GM21515 (cell line): ENCODE data around the gene KIF18A.
"Not testable (repeated sequence)": the region's sequence is repeated elsewhere in the genome, so short reads cannot be mapped to it uniquely, and the experiment has no call there.

Source experiments
- ATAC-seq: cut with Tn5 transposase; IDR thresholded peaks from one replicate; pipeline ENCODE4 v1.9.1; 2021; ENCODE audit not compliant: unreplicated experiment

Gene KIF18A

DNA sequence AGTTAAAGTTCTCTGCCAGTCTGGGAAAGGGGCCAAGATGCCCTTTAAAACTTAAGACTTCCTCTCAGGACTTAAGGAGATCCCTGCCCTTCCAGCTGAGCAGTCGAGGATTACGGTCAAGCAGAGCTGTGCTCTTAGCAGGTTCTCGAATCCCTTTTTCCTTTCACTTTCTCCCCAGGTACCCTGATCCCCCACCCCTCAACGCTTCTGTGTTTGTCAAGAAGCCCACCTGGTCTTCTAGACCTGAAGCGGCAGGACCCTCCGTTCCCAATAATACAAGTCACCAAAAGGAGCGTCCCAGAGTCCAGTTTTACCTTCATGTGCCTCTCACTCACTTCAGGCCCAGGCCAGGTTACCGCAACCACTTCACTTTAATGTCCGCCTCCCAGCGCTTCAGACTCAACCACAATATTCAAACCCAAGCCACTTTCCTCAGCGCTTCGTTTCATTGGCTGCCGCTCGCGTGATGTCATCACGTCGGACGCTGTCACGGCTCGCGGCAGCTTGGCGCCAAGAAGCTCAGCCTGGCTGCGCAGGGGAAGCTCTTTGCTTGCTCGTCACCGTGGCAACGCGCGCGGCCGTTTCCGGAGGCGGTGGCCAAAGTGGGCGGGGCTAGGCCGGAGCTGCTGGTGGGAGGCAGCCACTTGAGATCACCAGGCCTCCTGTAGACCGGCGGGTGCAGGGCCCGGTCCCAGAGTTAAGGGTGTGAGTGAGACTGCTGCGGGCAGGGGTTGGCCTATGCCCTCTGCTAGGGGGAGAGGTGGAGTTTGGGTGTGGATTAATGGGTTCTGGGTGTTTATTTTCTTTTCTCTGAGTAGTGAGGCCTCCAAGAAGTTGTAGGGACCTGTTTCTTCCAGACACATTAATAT lies at the start of gene KIF18A, which contains the start of gene METTL15:
Gene KIF18A (minus strand): TSS at position 407 of the 869 bp plus-strand sequence. CDS start 10,209 bp downstream, outside the sequence.
Gene METTL15 (plus strand): TSS at position 639 of the 869 bp plus-strand sequence. CDS start 4,947 bp downstream, outside the sequence.
- peak; percentile 95 for ATAC-seq

DNA sequence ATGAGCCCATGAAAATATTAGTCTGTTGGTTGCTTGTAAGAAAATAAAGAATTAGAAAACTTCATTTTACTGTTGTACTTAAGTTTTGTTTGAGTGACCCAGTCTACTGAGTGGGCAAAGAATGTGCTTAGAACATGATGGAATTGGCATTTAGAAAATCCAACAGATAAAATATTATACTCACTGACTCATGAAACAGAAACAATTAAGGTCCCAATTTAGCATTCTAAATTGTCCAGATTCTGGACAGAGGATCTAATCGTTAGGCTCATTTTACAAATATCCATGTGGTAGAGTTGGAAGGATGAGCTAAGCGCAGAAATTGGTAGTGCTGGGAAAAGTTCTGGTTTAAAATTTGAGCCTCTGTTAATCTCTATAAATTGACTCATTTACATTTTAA lies 45.6 kb upstream of the KIF18A start:
- no peak for ATAC-seq

DNA sequence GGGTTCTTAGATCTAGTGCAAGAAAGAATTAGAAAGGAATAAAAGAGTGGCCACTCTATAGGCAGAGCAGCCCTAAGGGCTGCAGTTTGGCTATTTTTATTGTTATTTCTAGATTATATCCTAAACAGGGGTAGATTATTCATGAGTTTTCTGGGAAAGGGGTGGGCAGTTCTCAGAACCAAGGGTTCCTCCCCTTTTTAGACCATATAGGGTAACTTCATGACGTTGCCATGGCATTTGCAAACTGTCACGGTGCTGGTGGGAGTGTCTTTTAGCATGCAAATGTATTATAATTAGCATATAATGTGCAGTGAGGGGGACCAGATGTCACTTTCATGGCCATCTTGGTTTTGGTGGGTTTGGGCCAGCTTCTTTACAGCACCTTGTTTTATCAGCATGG lies 44.8 kb upstream of the KIF18A start:
- no peak for ATAC-seq

DNA sequence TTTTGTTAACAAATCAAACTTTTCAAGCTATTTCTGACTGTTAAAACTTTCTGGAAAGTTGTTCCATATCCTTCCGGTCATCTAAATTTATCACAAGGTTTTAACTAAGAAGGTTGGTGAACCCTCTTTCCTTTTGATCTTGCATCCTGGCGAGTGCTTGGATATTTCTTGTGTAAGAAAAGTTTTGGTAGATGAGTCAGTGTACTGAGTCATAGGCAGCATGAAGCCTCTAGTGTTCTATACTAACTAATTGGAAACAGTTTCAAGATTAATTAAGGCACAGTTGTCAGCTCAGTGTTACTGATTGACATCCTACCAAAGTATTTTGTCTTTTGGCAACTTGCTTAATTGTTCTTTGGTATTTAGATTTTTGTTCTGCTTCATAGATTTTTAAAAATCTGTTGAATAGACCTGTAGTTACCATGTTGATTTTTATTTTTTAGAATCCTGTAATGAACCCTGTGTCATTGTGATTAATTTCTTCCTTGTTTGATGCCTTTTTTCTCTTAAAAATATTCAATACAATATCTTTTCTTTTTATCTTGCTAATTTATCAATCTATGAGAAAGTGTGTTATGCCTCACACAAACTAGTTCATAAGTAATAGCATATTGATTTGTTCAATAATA lies 38.3 kb upstream of the KIF18A start:
- no peak for ATAC-seq

DNA sequence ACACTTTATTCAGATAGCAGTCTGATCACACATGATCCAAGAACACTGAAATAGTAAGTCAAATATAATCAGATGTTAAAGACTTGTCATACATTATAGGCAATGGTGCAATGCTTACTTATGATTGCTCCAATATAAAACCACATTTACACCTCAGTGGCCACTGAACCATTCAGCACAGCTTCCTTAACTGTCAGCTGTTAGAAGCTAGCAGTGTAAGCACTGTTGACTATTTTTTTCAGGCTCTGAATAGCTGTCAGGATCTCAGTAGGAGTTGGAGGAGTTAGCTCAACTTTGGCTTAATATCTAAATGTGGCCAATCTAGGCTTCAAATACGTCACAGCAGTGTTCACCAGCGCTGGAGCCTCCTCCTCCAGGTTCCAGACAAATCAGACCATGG lies 36.9 kb upstream of the KIF18A start:
- no peak for ATAC-seq

DNA sequence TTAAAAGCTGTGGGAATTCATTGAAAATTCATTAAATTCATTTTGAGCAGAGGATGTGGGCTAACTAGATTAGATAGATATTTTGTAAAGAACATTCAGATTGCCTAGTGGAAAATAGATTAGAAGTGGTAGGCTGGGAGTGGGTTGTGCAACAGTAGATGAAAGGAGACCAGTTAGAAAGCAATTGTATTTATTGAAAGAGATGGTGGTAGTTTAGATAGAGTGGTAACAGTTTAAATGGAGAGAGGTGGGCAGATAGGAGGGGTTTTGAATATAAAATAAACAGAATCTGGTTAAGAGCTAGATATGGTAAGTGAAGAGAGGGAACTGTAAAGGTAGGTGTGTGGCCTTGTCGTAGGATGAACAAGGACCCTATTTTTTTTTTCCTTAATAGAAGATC lies 34.8 kb upstream of the KIF18A start:
- ATAC-seq: no peak

DNA sequence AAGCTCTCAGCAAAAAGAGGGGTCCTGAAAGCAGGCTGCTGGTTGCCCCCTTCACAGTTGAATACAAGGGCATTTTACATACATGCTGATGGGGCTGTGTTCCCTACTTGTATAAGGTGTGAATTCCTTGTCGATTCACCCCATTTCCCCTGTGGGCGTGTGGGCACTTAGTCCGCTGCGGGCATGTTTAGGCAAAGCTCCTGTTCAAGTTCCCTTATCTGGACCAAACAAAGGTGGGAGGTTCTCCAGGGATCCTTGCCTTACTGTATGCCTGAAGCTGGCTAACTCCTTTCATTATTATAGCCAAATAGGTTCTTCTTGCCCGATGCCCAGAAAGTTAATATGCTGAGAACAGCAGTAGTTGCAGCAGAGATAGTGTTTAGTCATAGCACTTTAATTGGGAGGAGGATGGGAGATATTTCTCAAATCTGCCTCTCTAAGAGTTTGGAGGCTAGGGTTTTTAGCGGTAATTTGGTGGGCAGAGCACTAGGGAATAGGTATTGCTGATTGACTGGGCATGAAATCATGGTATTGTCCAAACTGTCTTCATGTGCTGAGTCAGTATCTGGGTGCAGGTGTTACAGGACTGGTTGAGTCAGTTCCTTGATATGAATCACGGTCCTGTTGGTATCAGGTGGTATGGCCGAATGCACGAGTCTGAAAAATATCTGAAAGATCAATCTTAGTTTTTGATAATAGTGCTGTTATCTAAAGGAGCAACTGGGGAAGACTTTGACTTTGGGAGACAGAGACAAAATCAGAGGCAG lies 32.9 kb upstream of the KIF18A start:
- ATAC-seq: no peak

DNA sequence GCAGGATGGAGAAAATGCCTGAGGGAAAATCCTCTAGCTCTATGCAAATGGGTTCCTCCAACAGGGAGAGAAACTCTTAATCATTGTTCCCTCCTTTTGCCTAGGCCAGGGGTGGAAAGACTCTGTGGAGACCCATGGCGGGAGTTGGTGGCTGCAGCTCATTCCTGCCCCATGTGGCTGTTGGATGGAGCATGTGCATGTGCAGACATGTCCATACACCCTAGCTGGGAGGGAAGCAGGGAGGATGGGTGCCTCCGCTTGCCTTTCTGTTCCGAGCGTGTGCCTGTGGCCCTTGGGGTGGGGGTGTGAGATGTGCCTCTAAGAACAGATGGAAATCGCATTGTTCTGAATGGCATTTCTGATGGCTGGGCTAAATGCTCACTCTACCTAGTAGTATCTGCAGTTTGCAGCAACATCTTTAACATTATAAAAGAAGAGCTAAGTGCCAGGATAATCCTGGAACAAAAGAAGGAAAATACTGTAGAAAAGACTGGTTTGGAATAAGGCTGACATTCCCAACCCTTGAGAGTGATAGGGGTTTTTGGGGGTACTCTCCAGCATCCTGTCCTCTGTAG lies 32.0 kb upstream of the KIF18A start:
- no peak for ATAC-seq

DNA sequence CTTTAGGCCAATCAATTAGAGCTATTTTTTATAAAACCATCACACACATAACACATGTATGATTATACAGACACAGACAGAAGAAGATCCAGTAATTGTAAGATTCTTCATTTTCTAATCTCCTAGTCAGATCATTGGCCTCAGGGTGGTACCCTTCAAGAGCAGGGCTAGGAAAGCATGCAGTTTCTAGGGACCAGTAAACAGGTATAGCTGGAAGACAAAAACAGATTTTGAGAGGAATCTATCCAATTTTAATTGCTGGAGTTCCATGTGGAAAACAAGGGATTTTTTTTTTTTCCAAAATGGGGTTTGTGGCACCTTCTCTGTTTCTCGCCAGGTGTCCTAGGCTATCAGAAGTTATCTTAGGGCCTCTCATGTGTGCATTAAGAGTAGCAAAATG lies 29.9 kb upstream of the KIF18A start:
- no peak for ATAC-seq

DNA sequence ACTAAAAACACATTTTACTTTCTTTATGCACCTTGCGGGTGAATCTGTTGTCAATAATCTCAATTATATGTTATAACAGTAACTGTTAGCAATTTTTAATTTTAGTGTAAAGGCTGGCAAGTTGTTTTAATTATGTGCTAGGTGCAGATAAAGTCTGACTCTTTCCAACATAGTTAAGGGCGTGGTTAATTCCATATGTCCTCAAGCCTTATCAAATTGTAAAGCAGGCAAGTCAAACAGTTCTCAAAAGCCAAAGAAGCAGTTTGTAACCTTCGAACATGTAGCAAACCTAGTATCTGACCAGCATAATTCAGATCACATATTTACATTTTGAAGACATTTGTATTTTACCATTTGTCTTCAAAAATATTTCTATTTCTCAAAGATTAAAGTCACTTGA lies 29.4 kb upstream of the KIF18A start:
- no peak for ATAC-seq

DNA sequence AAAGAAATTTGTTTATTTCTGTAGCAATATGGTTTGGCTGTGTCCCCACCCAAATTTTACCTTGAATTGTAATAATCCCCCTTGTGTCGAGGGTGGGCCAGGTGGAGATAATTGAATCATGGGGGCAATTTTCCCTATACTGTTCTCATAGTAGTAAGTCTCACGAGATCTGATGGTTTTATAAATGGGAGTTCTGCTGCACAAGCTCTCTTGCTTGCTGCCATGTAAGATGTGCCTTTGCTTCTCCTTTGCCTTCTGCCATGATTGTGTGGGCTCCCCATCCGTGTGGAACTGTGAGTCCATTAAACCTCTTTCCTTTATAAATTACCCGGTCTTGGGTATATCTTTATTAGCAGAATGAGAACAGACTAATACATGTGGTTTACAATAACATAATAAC lies 28.2 kb upstream of the KIF18A start:
- ATAC-seq: not testable (repeated sequence)

DNA sequence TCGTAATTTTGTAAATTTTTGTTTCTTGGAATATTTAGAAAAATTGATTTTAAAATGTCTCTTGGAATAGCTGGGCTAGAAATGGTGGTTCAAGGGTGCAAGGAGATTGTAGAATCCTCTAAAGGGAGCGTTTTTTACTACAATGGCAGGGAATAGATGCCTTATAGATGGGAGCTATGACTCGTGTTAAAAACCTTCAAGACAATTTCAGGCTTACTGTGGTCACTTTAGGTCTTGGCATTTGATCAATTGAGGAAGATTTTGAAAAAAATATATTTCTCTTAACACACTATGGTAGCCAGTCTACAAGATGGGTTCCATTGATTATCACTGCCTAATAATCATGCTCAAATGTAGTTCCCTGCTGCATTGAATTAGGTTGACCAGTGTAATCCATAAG lies 25.2 kb upstream of the KIF18A start:
- no peak for ATAC-seq

DNA sequence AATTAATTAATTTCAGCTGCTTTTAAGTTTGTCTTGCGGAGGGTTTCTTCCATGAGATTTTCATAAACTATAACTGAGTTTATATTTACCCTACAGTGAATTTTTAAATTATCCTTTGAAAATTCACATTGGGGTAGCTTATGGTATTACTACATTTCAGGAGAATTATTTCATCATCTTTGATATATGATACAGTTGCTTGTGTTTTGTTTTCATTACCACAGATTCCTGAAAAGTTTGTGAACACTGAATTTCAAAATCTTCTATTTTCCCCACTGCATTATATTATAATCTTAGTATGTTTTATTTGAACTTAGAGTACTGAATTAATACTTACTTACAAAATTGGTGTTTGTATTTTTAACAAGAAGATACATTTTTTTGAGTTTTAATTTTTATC lies 24.6 kb upstream of the KIF18A start:
- ATAC-seq: no peak

DNA sequence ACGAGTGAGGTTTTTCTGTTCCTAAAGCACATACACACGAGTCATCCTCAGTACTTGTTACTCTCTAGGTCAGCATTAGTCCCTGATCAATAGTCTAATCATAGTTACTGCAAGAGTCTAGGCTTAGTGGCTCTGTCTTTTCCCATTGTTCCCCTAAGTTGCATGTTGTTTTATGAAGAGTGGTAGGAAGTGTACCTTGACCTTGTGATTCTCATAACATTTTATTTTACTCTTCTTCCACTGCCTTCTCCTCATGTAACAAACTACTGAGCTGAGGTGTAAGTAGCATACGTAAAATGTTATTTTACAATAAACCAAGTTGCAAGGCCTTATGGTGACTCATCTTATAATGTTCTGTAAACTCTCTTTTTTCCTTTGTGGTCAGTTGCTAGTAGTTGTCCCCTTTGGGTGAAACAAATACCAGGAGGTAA lies 15.2 kb upstream of the KIF18A start:
- no peak for ATAC-seq

DNA sequence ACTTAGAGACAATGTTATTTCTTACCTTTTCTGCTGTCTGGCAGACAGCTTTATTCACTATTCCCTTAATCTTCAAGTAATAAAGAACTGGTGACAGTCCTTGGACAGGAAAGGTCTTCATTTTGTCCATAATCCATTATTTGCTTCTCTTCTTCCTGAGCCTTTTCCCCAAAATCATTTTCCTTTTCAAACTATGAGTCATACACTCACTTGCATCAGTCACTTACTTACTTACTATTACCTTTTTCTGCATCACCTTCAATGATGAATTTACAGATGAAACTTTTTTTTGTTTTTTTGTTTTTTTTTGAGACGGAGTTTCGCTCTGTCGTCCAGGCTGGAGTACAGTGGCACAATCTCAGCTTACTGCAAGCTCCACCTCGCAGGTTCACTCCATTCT lies 9.8 kb upstream of the KIF18A start:
- no peak for ATAC-seq

DNA sequence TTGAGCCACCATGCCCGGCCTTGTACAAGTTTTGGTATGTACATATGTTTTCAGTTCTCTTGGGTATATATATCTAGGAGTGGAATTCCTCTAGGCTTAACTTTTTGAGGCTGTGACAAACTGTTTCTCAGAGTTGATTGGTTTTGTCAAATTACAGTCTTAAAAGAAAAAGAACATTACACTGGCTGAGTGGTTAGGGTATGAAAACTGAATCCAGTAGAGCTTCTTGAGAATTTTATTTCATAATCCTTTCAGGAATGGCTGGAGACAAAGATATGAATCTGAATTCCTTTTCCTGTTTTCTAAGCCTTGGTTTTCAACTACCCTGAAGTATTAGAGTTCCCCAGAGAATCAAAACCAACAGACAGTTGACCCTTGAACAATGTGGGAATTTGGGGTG lies 6.8 kb upstream of the KIF18A start:
- ATAC-seq: no peak

DNA sequence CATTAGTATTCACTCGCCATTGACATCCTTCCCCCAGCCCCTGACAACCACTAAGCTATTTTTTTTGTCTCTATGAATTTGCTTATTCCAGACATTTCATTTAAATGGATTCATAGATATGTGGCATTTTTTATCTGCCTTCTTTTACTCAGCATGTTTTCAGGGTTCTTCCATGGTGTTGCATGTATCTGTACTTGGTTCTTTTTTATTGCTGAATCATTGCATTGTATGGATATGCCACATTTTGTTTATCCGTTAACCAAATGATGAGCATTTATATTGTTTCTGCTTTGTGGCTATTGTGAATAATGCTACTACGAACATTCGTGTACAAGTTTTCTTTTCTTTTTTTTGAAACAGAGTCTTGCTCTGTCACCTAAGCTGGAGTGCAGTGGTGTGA lies 6.2 kb upstream of the KIF18A start:
- no peak for ATAC-seq

DNA sequence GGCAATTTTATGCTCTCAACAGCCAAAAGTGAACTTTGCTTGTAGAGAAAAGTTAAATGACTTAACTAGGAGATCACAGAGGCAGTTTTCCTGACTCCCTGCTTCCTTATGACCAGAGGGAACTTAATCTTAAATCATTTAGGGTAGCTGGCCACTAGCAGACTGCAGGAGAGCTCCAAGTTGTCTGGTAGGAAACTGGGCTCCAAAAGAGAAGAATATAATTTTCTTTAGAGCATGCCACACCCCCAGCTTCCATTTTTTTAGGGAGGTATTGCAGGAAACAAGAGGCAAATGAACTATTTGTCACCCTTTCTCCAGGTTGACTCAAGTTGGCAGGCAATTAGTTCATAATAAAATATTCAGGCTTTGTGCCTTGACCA lies 2.9 kb upstream of the KIF18A start:
- no peak for ATAC-seq

DNA sequence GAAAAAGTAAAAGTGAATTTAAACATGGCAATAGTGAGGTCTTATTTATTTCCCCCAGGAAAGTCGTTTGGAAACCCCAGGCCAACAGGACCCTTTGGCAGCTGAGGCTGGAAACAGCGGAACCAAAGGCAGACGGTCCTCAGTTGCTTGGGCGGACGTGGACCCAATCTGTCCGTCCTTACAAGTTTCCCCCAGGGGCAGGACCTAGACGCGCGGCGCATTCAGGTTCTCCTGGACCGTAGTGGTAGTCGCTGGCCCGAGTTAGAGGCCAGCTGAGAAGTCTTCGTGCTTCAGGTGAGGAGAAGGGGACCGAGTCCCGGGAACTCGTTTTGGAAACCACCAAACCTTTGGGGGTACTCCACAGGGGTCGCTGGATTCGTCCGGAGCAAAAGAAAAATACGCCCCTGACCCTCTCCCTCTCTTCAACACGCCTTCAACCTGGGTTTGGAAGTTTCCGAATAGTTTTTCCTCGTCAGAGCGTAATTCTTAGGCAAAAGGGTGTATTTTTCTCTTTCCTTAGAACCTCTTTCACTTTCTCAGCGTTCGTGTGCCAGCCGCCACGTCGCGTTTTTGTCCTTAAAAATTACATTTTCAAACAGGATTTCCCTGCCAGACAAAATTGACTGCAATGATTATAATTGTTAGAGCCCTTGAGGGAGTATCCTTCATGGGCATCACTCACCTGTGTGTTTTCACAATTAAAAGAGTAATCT lies 2.3 kb upstream of the KIF18A start:
- peak; percentile 42 for ATAC-seq

DNA sequence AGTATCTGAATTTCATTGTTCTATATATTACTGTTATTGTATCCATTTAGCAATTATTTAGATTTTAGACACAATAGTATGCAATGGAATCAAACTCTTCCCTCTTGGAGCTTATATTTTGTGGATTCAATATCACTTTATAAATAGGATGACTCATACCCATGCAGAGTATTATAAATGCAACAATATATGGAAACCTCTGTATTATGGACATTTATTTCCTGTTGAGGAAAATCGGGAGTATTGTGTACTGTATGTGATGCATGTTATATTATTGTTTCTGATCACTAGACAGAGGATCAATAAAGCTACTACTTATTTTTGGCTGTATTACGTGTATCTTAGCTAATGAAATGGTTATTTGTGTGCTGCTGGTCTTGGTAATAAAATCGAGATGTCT lies 1.0 kb upstream of the KIF18A start:
- no peak for ATAC-seq
